GM19463 (cell line): ENCODE measurements around the gene HTR6.

Experiments used
- ATAC-seq: cut with Tn5 transposase; IDR thresholded peaks from one replicate; pipeline ENCODE4 v1.9.1; 2021; ENCODE audit warnings: mild to moderate bottlenecking, moderate library complexity; ENCODE audit not compliant: unreplicated experiment

HTR6 gene

DNA sequence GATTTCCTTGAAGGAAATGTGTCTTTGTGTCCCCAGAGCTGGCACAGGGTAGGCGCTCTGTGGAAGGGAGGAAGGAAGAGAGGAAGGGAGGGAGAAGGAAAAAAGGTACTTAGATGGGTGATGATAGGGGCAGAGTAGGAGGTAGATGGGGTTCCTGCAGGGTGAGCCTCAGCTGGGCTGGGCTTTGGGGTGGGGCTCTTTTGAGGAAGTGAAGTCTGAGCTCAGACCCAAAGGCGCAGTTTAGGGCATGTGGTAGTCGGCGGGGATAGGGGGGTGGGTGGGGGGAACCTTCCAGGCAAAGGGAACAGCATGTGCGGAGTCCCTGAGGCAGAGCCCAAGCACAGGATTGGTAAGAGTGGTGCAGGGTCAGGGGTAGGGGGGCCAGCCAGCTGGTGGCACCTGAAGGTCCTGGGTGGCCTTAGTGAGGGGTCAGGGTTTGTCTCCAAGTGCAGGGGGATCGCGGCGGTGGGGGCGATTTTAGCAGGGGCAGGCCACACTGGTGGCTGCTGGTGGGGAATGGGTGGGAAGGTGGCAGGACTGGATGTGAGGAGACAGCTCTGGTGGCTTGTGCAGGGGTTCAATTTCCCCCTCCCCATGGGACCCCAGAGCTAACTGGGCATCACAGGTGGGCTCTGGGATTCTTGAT lies 8.4 kb upstream of the HTR6 start:
- ATAC-seq, result no peak

DNA sequence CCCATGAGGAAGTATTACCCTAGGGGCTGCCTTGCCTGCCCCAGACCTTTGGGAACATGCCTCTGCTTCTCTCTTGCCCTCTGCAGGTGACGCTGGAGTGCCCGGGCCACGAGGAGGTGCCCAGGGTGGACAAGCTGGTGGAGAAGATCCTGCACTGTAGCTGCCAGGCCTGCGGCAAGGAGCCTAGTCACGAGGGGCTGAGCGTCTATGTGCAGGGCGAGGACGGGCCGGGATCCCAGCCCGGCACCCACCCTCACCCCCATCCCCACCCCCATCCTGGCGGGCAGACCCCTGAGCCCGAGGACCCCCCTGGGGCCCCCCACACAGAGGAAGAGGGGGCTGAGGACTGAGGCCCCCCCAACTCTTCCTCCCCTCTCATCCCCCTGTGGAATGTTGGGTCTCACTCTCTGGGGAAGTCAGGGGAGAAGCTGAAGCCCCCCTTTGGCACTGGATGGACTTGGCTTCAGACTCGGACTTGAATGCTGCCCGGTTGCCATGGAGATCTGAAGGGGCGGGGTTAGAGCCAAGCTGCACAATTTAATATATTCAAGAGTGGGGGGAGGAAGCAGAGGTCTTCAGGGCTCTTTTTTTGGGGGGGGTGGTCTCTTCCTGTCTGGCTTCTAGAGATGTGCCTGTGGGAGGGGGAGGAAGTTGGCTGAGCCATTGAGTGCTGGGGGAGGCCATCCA lies 7.8 kb upstream of the HTR6 start:
- no peak for ATAC-seq

DNA sequence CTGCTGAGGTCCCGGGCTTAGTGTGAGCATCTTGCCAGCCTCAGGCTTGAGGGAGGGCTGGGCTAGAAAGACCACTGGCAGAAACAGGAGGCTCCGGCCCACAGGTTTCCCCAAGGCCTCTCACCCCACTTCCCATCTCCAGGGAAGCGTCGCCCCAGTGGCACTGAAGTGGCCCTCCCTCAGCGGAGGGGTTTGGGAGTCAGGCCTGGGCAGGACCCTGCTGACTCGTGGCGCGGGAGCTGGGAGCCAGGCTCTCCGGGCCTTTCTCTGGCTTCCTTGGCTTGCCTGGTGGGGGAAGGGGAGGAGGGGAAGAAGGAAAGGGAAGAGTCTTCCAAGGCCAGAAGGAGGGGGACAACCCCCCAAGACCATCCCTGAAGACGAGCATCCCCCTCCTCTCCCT lies 7.2 kb upstream of the HTR6 start:
- no peak for ATAC-seq

DNA sequence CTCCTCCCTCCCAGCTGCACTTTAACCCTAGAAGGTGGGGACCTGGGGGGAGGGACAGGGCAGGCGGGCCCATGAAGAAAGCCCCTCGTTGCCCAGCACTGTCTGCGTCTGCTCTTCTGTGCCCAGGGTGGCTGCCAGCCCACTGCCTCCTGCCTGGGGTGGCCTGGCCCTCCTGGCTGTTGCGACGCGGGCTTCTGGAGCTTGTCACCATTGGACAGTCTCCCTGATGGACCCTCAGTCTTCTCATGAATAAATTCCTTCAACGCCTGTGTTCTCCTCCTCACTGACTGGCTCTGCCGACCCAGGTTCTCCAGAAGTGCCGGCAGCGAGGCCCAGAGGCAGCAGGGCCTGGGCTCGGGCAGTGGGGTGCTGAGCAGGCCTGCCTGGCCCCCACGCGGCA lies 6.5 kb upstream of the HTR6 start:
- no peak for ATAC-seq

DNA sequence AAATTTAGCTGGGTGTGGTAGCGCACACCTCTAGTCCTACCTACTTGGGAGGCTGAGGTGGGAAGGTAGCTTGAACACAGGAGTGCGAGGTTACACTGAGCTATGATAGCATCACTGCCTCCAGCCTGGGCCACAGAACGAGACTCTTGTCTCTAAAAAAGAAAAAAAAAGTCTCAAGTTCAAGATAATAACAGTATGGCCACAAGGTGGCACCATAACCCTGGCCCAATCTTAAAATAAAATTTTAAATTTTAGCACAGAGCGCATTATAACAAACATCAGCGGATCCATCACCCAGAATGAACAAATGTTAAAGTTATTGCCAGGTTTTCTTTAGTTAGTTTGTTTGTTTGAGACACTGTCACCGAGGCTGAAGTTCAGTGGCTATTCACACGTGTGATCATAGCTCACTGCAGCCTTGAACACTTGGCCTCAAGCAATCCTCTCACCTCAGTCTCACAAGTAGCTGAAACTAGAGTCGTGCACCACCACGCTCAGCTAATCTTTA lies 2.9 kb upstream of the HTR6 start:
- ATAC-seq, result no peak

DNA sequence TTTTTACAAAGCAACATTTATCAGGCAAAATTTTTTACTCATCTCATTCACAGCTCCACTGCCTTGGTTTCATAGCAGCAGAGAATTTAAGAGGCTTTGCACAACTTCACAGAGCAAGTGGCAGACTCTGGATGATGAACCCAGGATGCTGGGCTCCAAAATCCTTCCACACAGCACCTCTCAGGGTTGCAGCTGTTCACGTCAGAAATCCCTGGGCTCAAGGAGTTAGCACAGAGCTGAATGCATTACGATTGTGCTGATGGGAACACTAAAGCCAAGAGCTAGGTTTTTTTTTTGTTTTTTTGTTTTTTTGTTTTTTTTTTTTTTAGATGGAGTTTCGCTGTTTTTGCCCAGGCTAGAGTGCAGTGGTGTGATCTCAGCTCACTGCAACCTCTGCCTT lies 2.4 kb upstream of the HTR6 start:
- no peak for ATAC-seq

DNA sequence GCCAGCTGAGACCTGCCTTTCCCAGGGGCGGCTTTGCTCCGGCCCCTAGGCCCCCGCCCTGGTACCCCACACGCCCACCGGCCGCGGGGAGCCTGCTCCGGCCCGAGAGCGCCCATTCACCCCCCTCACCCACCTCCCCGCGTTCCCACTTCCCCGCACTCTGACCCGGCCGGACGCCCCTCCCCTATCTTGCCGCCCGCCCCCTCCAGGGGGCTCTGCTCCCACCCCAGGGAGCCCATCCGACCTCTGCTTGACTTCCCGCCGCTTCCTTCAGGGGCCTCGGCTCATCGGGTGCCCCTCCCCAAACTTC lies 466 bp downstream of the HTR6 start:
- ATAC-seq, result no peak

DNA sequence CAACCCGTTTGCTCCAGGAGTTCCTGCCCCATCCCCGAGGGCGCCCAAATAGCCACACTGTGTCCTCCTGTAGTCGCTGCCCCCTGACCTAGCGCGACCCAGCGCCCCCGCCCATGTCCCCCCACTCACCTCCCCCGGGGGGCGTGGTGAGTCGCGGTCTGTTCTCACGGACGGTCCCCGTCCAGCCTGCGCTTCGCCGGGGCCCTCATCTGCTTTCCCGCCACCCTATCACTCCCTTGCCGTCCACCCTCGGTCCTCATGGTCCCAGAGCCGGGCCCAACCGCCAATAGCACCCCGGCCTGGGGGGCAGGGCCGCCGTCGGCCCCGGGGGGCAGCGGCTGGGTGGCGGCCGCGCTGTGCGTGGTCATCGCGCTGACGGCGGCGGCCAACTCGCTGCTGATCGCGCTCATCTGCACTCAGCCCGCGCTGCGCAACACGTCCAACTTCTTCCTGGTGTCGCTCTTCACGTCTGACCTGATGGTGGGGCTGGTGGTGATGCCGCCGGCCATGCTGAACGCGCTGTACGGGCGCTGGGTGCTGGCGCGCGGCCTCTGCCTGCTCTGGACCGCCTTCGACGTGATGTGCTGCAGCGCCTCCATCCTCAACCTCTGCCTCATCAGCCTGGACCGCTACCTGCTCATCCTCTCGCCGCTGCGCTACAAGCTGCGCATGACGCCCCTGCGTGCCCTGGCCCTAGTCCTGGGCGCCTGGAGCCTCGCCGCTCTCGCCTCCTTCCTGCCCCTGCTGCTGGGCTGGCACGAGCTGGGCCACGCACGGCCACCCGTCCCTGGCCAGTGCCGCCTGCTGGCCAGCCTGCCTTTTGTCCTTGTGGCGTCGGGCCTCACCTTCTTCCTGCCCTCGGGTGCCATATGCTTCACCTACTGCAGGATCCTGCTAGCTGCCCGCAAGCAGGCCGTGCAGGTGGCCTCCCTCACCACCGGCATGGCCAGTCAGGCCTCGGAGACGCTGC lies 1.1 kb downstream of the HTR6 start:
- ATAC-seq, result no peak

DNA sequence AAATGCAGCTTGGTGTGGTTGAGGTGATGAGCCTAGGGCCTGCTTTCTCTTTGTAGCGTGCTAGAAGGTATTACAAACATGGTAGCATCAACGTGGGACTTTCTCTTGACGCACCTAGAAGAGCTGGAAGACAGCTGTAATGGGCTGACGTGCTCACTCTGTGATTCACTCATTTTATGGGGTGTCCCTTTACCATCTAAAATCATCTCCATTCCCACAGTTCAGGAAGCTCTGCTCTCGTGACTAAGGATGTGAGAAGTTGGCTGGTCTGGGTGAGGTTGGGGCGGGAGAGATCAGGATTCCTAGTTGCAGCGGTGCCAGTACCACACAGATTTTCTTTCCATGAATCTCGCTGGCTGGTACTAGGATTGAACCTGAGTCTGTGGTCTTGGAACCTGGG lies 4.2 kb downstream of the HTR6 start:
- ATAC-seq, result no peak

DNA sequence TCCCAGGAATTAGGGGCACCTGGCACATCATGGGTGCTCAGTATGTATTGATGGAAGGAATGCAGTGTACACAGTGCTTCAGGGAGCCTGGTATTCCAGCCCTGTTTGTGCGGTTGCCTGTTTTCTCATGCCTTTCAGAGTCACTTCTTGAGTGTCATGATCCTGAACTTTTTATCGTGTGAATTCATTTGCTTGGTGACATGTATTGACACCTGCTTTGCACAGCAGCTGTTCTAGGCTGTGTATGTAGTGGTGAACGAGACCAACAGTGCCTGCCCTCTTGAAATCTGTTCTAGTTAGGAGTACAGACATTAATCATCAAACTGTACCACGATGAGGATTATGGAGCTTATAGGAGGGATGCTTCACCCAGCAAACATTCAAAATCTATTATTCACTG lies 6.1 kb downstream of the HTR6 start:
- no peak for ATAC-seq

DNA sequence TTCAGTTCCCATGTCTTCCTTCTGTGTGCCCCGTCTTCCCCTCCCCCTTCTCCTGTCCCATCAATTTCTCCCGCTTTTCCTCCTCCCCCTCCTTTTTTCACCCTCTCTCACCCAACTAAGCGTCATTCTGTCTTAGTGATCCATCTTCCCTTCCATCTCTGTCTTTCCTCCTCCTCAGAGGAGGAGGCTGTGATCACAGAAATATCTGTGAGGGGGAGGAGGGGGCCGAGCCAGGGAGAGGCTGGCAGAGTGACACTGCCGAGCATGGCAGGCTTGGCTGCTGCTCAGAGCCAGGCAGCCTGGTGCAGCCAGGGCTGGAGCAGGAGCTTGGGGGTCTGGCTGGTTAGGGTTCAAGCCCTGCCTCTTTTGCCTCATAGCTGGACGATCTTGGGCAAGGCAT lies 7.6 kb downstream of the HTR6 start:
- no peak for ATAC-seq

DNA sequence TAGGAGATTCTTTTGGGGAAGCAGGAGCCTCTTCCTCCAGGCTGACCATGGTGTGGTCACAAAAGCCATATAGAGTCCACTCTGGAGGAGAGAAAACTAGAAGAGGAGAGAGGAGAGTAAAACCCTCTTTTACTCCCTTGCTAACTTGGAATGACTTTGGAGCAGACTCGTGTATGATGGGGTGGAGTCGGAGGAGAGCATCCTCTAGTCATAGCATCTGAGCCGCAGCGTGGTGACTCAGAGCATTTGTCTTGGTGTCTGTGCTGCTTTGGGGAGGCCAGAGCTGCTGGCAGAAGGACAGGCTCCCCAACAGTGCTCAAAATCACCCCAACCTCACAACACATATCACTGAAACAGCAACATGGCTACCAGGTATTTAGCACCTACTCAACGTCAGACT lies 11.1 kb downstream of the HTR6 start:
- no peak for ATAC-seq

DNA sequence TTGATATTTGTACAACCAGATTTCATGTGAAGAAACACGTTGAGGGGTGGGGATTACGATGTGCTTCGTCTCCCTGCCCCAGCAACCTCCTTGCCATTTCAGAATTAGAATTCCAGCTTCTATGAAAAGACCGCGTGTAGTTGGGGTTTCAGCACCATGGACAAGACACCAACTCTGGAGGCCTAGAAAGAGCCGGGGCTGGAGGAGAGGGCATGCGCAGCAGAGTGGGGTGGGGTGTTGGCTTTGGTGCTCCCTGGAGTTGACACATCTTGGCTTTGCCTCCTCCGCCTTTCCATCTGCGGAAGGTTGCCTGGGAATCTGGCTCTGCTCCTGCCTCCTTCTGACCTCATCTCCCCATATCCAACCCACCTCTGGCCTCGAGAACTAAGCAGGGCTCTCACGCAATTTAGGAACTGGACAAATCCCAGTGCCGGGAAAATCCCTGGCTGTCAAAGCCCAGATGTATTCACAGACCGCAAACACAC lies 11.8 kb downstream of the HTR6 start:
- ATAC-seq, result no peak

DNA sequence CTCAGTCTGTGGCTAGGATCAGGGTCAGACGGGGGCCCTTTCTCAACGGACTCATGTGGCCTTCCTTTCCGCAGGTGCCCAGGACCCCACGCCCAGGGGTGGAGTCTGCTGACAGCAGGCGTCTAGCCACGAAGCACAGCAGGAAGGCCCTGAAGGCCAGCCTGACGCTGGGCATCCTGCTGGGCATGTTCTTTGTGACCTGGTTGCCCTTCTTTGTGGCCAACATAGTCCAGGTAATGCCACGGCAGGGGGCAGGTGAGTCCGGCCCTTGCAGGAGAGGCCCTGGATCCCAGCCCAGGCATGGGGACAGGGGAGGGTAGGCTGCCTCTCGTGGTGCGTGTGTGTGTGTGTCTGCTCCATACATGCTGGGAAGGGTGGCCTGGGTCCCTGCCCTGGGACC lies 13.8 kb downstream of the HTR6 start:
- ATAC-seq, result no peak

DNA sequence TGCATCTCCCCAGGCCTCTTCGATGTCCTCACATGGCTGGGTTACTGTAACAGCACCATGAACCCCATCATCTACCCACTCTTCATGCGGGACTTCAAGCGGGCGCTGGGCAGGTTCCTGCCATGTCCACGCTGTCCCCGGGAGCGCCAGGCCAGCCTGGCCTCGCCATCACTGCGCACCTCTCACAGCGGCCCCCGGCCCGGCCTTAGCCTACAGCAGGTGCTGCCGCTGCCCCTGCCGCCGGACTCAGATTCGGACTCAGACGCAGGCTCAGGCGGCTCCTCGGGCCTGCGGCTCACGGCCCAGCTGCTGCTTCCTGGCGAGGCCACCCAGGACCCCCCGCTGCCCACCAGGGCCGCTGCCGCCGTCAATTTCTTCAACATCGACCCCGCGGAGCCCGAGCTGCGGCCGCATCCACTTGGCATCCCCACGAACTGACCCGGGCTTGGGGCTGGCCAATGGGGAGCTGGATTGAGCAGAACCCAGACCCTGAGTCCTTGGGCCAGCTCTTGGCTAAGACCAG lies 14.3 kb downstream of the HTR6 start:
- no peak for ATAC-seq

DNA sequence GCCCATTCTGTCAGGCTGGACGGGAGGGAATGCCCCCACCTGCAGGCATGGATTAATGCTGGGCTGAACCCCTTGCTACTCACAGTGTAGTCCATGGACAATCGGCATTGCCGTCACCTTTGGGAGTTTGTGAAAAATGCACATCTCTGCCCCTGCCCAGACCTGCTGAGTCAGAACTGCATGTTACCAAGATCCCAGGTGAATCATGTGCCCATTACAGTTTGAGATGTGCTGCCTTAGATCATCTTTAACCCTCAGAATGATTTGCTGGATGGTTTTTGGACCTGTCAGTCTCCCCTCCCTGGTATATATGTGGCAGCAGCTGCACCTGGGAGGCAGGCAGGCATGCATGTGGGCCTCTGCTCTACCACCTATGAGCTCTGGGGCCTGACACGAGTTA lies 15.0 kb downstream of the HTR6 start:
- ATAC-seq, result no peak

DNA sequence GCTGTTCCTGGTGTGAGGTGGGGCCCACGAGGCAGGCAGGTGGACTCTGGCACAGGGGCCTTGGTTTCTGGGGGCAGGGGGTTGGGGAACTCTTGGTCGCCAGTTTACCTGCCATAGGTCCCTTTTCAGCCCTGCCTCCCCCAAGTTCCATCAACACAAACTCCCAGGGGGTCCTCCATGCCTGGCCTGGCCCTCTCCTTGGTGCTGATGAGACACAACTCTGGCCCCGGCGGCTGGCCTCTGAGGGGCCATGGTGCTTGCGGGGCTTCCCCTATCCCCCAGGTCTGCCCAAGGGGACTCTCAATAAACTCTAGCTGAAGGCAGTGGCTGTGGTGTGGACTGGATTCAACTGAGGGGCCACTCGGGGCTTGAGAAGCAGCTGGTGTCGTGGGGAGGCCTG lies 16.0 kb downstream of the HTR6 start:
- ATAC-seq, result no peak

DNA sequence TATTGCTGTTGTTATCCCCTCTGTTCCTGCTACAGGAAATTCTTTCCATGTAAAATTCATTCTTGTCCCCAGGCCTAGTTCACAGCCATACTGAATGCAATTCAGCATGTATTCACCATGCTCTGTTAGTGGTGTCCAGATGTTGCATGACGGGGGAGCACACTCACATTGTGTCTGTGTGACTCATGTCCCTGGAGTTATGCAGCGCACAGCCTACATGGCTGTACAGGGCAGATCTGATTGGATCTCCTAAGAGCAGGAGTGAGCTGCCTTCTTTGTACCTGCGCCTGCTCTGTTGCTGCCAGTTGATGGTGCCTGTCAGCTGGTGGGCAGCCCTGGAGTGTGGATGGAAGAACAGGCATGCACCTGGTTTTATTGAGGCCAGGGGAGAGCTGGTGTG lies 17.6 kb downstream of the HTR6 start:
- no peak for ATAC-seq

DNA sequence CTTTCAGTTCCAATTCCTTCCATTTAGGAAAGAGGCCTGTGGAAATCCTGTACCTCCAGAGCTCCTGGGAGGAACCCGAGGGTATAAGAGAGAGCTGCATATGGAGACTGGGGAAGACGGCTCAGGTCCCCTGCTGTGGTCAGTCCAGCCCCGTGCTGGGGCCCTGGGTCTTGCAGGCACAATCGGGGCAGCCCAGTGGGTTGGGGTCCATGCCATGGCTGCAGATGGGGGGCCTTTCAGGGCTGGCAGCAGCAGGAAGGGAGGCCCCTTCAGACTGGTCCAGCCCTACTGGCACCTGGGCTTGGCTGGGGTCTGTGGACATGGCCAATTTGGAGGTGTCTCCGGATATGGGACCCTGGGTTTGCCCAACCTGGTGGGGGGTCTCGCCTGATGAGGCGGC lies 18.2 kb downstream of the HTR6 start:
- no peak for ATAC-seq

DNA sequence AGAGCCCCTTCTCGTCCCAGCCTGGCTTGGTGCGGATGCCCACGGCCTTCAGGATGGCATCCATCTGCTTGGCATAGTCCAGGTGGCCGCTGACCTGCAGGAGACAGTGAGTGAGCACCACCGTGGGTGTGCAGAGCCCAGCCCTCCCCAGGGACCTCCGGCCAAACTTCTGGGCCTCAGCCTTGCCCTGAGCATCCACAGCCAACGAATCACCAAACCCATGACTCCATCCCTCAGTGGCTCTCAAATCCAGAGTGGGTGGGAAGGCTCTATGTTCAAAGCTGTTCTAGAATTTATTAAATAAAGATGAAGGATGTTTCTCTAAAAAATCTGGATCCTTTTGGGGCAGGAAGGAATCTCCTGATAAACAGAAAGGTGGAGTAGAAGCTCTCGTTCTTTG lies 18.7 kb downstream of the HTR6 start:
- ATAC-seq, result no peak

DNA sequence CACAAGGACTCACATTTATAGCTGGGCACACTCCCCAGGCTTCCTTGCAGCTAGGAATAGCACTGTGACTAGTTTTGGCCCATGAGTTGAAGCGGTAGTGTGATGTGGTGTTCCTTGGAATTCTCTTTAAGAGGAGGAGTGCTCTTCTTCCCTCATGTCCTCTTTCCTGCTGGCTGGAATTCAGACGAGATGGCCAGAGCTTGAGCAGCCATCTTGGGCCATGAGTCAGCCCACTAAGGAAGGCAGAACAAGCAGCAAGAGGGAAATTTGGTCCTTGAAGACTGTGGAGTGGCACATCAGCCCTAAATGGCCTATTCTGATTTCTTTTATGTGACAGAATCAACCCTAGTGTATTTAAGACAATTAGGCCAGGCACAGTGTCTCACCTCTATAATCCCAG lies 20.0 kb downstream of the HTR6 start:
- no peak for ATAC-seq

DNA sequence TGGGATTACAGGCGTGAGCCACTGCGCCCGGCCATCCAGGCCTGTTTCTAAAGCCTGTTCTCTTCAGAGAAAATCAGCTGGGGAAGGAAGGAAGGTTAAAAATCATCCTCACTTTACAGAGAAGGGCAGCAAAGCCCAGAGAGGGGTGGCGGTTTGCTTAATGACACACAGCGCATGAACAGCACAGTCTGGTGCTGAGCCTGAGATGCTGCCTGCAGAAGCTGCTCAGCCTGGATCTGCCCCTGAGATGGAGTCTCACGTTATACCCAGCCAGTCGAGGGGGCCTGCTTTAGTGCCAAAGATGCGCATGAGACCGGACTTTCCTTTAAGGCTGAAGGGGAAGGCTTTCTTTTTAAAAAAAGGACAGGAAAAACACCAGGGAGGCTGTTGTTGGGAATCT lies 21.3 kb downstream of the HTR6 start:
- no peak for ATAC-seq
